ENCODE results near the gene ALG12.
A peak's percentile ranks its signal among the peaks of the same experiment; 100 is the strongest.

The ALG12 gene

GRCh38 chr22:49881856-49882255 is 36.4 kb downstream of the ALG12 start:
- no peak overlapping the region for H3K27ac ChIP-seq (ENCODE audit: low read depth, low read length, severe bottlenecking)
- 100% methylated on average over 1 of the region's 2 CpGs for WGBS, 2 experiments (ENCODE audit: insufficient coverage in 2 of 2)
- peaks cover 7% of the 10 kb centered on the region for H3K9me3 ChIP-seq (ENCODE audit: control insufficient read depth, low read length)
- H3K36me3 ChIP-seq (ENCODE audit: control insufficient read depth, insufficient read depth, low read length), result peaks cover 65% of the 10 kb centered on the region
- H3K4me1 ChIP-seq (ENCODE audit: control insufficient read depth, insufficient read depth, low read length, poor library complexity, severe bottlenecking), result peaks cover 3% of the 10 kb centered on the region
- H3K4me3 ChIP-seq (ENCODE audit: extremely low read depth, insufficient read depth, low read length, poor library complexity, severe bottlenecking), result no peak overlapping the region

GRCh38 chr22:49880281-49880680 is 38.0 kb downstream of the ALG12 start:
- Histone ChIP-seq H3K4me3 (ENCODE audit: extremely low read depth, insufficient read depth, low read length, poor library complexity, severe bottlenecking) (no peak overlapping the region), H3K4me1 (ENCODE audit: control insufficient read depth, insufficient read depth, low read length, poor library complexity, severe bottlenecking) (peaks cover 3% of the 10 kb centered on the region), H3K27ac (ENCODE audit: low read depth, low read length, severe bottlenecking) (peak overlapping the region; percentile 10), H3K9me3 (ENCODE audit: control insufficient read depth, low read length) (peaks cover 7% of the 10 kb centered on the region), H3K36me3 (ENCODE audit: control insufficient read depth, insufficient read depth, low read length) (peaks cover 59% of the 10 kb centered on the region)
- 76 to 77% methylated on average over 13 to 14 of the region's 20 CpGs for WGBS, 2 experiments (ENCODE audit: insufficient coverage in 2 of 2)

GRCh38 chr22:49879871-49880270 is 38.4 kb downstream of the ALG12 start:
- peaks cover 7% of the 10 kb centered on the region for H3K9me3 ChIP-seq (ENCODE audit: control insufficient read depth, low read length)
- H3K27ac ChIP-seq (ENCODE audit: low read depth, low read length, severe bottlenecking), result peak overlapping the region; percentile 10
- 94 to 97% methylated on average over 7 to 9 of the region's 9 CpGs for WGBS, 2 experiments (ENCODE audit: insufficient coverage in 2 of 2)
- H3K4me1 ChIP-seq (ENCODE audit: control insufficient read depth, insufficient read depth, low read length, poor library complexity, severe bottlenecking), result peaks cover 3% of the 10 kb centered on the region
- no peak overlapping the region for H3K4me3 ChIP-seq (ENCODE audit: extremely low read depth, insufficient read depth, low read length, poor library complexity, severe bottlenecking)
- peaks cover 57% of the 10 kb centered on the region for H3K36me3 ChIP-seq (ENCODE audit: control insufficient read depth, insufficient read depth, low read length)

GRCh38 chr22:49878206-49878605 is 40.0 kb downstream of the ALG12 start:
- Histone ChIP-seq H3K4me3 (ENCODE audit: extremely low read depth, insufficient read depth, low read length, poor library complexity, severe bottlenecking) (no peak overlapping the region), H3K27ac (ENCODE audit: low read depth, low read length, severe bottlenecking) (no peak overlapping the region), H3K36me3 (ENCODE audit: control insufficient read depth, insufficient read depth, low read length) (peaks cover 45% of the 10 kb centered on the region), H3K9me3 (ENCODE audit: control insufficient read depth, low read length) (peaks cover 7% of the 10 kb centered on the region), H3K4me1 (ENCODE audit: control insufficient read depth, insufficient read depth, low read length, poor library complexity, severe bottlenecking) (peaks cover 3% of the 10 kb centered on the region)
- 91 to 94% methylated on average over 4 to 7 of the region's 8 CpGs for WGBS, 2 experiments (ENCODE audit: insufficient coverage in 2 of 2)

GRCh38 chr22:49877642-49878041 is 40.6 kb downstream of the ALG12 start:
- Histone ChIP-seq H3K4me1 (ENCODE audit: control insufficient read depth, insufficient read depth, low read length, poor library complexity, severe bottlenecking) (peaks cover 3% of the 10 kb centered on the region), H3K27ac (ENCODE audit: low read depth, low read length, severe bottlenecking) (no peak overlapping the region), H3K9me3 (ENCODE audit: control insufficient read depth, low read length) (peaks cover 7% of the 10 kb centered on the region), H3K4me3 (ENCODE audit: extremely low read depth, insufficient read depth, low read length, poor library complexity, severe bottlenecking) (no peak overlapping the region), H3K36me3 (ENCODE audit: control insufficient read depth, insufficient read depth, low read length) (peaks cover 41% of the 10 kb centered on the region)
- 97 to 100% methylated on average over 2 to 4 of the region's 7 CpGs for WGBS, 2 experiments (ENCODE audit: insufficient coverage in 2 of 2)

- peaks cover 44% of the 10 kb centered on the region for H3K36me3 ChIP-seq (ENCODE audit: control insufficient read depth, insufficient read depth, low read length)
- H3K4me1 ChIP-seq (ENCODE audit: control insufficient read depth, insufficient read depth, low read length, poor library complexity, severe bottlenecking), result no peaks in the 10 kb centered on the region
- no peak overlapping the region for H3K27ac ChIP-seq (ENCODE audit: low read depth, low read length, severe bottlenecking)
- H3K4me3 ChIP-seq (ENCODE audit: extremely low read depth, insufficient read depth, low read length, poor library complexity, severe bottlenecking), result no peak overlapping the region
- H3K9me3 ChIP-seq (ENCODE audit: control insufficient read depth, low read length), result peaks cover 19% of the 10 kb centered on the region
- 95 to 98% methylated on average over 10 to 11 of the region's 16 CpGs for WGBS, 2 experiments (ENCODE audit: insufficient coverage in 2 of 2)
Observed at GRCh38 chr22:49873228-49873940, 44.9 kb downstream of the ALG12 start.

DNA sequence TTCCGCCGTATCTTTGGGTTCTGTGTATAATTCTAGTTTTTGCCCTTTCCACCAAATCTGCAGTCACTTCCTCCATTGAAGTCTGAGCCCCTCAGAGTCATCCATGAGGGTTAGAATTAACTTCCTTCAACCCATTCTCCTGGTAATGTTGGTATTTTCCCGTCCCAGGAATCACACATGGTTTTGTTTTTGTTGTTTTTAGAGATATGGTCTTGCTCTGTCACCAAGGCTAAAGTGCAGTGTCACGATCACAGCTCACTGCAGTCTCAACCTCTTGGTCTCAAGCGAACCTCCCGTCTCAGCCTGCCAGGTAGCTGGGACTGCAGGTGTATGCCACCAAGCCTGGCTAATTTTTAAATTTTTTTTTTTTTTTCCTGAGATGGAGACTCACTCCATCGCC is 45.9 kb downstream of the ALG12 start:
- H3K9me3 ChIP-seq (ENCODE audit: control insufficient read depth, low read length), result peaks cover 18% of the 10 kb centered on the region
- H3K4me1 ChIP-seq (ENCODE audit: control insufficient read depth, insufficient read depth, low read length, poor library complexity, severe bottlenecking), result no peaks in the 10 kb centered on the region
- WGBS, 2 experiments (ENCODE audit: insufficient coverage in 2 of 2), result 91 to 100% methylated on average over 6 to 7 of the region's 7 CpGs
- peaks cover 44% of the 10 kb centered on the region for H3K36me3 ChIP-seq (ENCODE audit: control insufficient read depth, insufficient read depth, low read length)
- no peak overlapping the region for H3K27ac ChIP-seq (ENCODE audit: low read depth, low read length, severe bottlenecking)
- no peak overlapping the region for H3K4me3 ChIP-seq (ENCODE audit: extremely low read depth, insufficient read depth, low read length, poor library complexity, severe bottlenecking)

- WGBS, 2 experiments (ENCODE audit: insufficient coverage in 2 of 2), result 97 to 100% methylated on average over 3 to 4 of the region's 4 CpGs
- Histone ChIP-seq H3K4me3 (ENCODE audit: extremely low read depth, insufficient read depth, low read length, poor library complexity, severe bottlenecking) (no peak overlapping the region), H3K9me3 (ENCODE audit: control insufficient read depth, low read length) (peaks cover 18% of the 10 kb centered on the region), H3K27ac (ENCODE audit: low read depth, low read length, severe bottlenecking) (no peak overlapping the region), H3K36me3 (ENCODE audit: control insufficient read depth, insufficient read depth, low read length) (peaks cover 40% of the 10 kb centered on the region), H3K4me1 (ENCODE audit: control insufficient read depth, insufficient read depth, low read length, poor library complexity, severe bottlenecking) (no peaks in the 10 kb centered on the region)
Observed at GRCh38 chr22:49871482-49871881, 46.8 kb downstream of the ALG12 start.

- H3K4me1 ChIP-seq (ENCODE audit: control insufficient read depth, insufficient read depth, low read length, poor library complexity, severe bottlenecking), result no peaks in the 10 kb centered on the region
- WGBS, 2 experiments (ENCODE audit: insufficient coverage in 2 of 2), result 94 to 97% methylated on average over 4 to 8 of the region's 14 CpGs
- H3K27ac ChIP-seq (ENCODE audit: low read depth, low read length, severe bottlenecking), result no peak overlapping the region
- H3K36me3 ChIP-seq (ENCODE audit: control insufficient read depth, insufficient read depth, low read length), result peaks cover 44% of the 10 kb centered on the region
- H3K4me3 ChIP-seq (ENCODE audit: extremely low read depth, insufficient read depth, low read length, poor library complexity, severe bottlenecking), result no peak overlapping the region
- H3K9me3 ChIP-seq (ENCODE audit: control insufficient read depth, low read length), result peaks cover 30% of the 10 kb centered on the region
Observed at GRCh38 chr22:49869845-49870712, 48.2 kb downstream of the ALG12 start.

DNA sequence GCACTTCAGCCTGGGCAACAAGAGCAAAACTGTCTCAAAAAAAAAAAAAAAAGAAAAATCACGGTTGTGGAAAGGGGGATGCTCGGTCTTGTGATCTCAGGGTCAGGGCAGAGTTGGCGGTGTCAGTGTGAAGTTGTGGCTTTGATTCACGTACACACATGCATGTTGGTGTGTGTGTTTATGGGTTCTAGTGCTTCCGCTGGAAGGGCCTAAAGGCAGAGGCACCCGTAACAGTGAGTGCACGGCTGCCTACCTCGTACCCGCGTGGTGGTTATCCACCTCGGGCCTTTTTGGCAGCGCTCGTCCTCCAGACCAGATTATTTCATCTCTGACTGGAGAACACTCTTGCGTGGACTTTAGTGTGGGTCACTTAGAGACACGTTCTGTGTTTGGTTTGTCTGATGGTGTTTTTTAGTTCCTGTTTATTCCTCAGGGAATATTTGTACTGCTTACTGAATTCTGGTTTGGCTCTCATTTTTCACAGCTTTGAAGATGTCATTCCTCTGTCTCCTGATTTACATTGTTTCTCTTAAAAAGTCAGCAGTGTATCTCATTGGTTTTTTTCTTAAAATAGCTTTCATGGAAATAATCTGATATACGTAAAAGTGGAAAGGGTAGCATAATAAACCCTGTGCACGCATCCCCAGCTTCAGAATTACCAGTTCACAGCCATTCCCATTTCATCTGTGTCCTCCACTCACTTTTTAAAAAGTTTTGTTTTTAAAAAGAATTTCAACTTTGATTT is 49.0 kb downstream of the ALG12 start:
- H3K27ac ChIP-seq (ENCODE audit: low read depth, low read length, severe bottlenecking), result no peak overlapping the region
- H3K4me1 ChIP-seq (ENCODE audit: control insufficient read depth, insufficient read depth, low read length, poor library complexity, severe bottlenecking), result no peaks in the 10 kb centered on the region
- 95% methylated on average over 8 to 14 of the region's 17 CpGs for WGBS, 2 experiments (ENCODE audit: insufficient coverage in 2 of 2)
- no peak overlapping the region for H3K4me3 ChIP-seq (ENCODE audit: extremely low read depth, insufficient read depth, low read length, poor library complexity, severe bottlenecking)
- peaks cover 30% of the 10 kb centered on the region for H3K9me3 ChIP-seq (ENCODE audit: control insufficient read depth, low read length)
- H3K36me3 ChIP-seq (ENCODE audit: control insufficient read depth, insufficient read depth, low read length), result peaks cover 41% of the 10 kb centered on the region

All from mesodermal cell (in vitro differentiated cells).